Adipocyte (in vitro differentiated cells): ENCODE measurements around the gene PANK4.

ENCODE experiments used
- DNase-seq: peaks from one replicate; pipeline ENCODE4 v3.0.0-alpha.2; 2015; ENCODE audit warnings: low read depth
- H3K27me3 ChIP-seq: replicated peaks from 2 replicates; pipeline ENCODE4 v1.7.0; 2013; ENCODE audit warnings: mild to moderate bottlenecking, low read length, moderate library complexity; ENCODE audit not compliant: control insufficient read depth, insufficient read depth
- H3K36me3 ChIP-seq: 2 replicates; pipeline ENCODE4 v1.7.0; 2013; ENCODE audit warnings: low read length, mild to moderate bottlenecking, moderate library complexity; ENCODE audit not compliant: control insufficient read depth, insufficient read depth, severe bottlenecking
- H3K4me1 ChIP-seq: 2 replicates; pipeline ENCODE4 v1.7.0; 2013; ENCODE audit warnings: mild to moderate bottlenecking, low read length, moderate library complexity; ENCODE audit not compliant: control insufficient read depth, insufficient read depth
- H3K4me3 ChIP-seq: 2 replicates; pipeline ENCODE4 v1.7.0; 2013; ENCODE audit warnings: mild to moderate bottlenecking, low read length, moderate library complexity
- H3K9ac ChIP-seq: 2 replicates; pipeline ENCODE4 v1.7.0; 2013; ENCODE audit warnings: mild to moderate bottlenecking, low read length, moderate library complexity
- H3K9me3 ChIP-seq: 2 replicates; pipeline ENCODE4 v1.7.0; 2013; ENCODE audit warnings: mild to moderate bottlenecking, low read length, moderate library complexity; ENCODE audit not compliant: control insufficient read depth

Gene PANK4

GRCh38 chr1:2470290-2471158, 55.9 kb downstream of the PANK4 start:
- Histone ChIP-seq H3K27me3 (peaks cover 40% of the 10 kb centered on the region), H3K9ac (no peak overlapping the region), H3K4me3 (no peak overlapping the region), H3K36me3 (no peaks in the 10 kb centered on the region), H3K4me1 (peaks cover 7% of the 10 kb centered on the region), H3K9me3 (no peaks in the 10 kb centered on the region)
- DNase-seq, result no peak

GRCh38 chr1:2469103-2469940, 57.1 kb downstream of the PANK4 start:
- Histone ChIP-seq H3K4me1 (no peaks in the 10 kb centered on the region), H3K36me3 (no peaks in the 10 kb centered on the region), H3K9ac (no peak overlapping the region)

DNA sequence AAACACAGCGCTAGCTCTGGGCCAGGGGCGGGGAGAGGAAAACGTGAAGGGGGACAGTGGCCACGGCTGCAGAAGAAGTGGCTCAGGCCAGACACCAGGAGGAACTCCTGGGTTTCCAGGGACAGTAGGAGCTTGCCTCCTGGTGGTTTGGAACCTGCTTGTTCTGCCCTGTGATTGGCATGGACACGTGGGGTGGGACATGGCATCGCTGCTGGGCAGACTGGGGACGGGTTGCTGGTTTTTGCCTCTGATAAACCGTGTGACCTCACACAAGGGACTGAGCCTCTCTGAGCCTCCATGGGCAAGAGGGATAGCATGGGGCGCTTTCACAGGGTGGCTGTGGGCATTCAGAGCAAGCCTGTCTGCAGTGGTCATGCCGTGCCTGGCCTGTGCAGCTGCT, 57.9 kb downstream of the PANK4 start:
- H3K36me3 ChIP-seq, result no peaks in the 10 kb centered on the region
- H3K9ac ChIP-seq, result no peak overlapping the region
- H3K27me3 ChIP-seq, result peaks cover 58% of the 10 kb centered on the region
- DNase-seq, result no peak
- peaks cover 4% of the 10 kb centered on the region for H3K4me1 ChIP-seq
- H3K9me3 ChIP-seq, result no peaks in the 10 kb centered on the region
- H3K4me3 ChIP-seq, result no peak overlapping the region

More at GRCh38 chr1:2469103-2469940, 57.1 kb downstream of the PANK4 start:
- Histone ChIP-seq H3K9me3 (no peaks in the 10 kb centered on the region), H3K27me3 (peaks cover 50% of the 10 kb centered on the region), H3K4me3 (no peak overlapping the region)
- no peak for DNase-seq

GRCh38 chr1:2468041-2468472, 58.3 kb downstream of the PANK4 start:
- Histone ChIP-seq H3K4me3 (no peak overlapping the region), H3K9me3 (no peaks in the 10 kb centered on the region), H3K9ac (no peak overlapping the region), H3K36me3 (no peaks in the 10 kb centered on the region), H3K4me1 (peaks cover 4% of the 10 kb centered on the region), H3K27me3 (peaks cover 62% of the 10 kb centered on the region)
- peak; percentile 59 for DNase-seq

- no peak overlapping the region for H3K9ac ChIP-seq
- no peaks in the 10 kb centered on the region for H3K36me3 ChIP-seq
- H3K4me3 ChIP-seq, result no peak overlapping the region
- H3K9me3 ChIP-seq, result no peaks in the 10 kb centered on the region
- peaks cover 71% of the 10 kb centered on the region for H3K27me3 ChIP-seq
- H3K4me1 ChIP-seq, result peaks cover 4% of the 10 kb centered on the region
- DNase-seq, result no peak
These were observed 59.3 kb downstream of the PANK4 start for GRCh38 chr1:2466958-2467554.

- no peaks in the 10 kb centered on the region for H3K9me3 ChIP-seq
- peaks cover 71% of the 10 kb centered on the region for H3K27me3 ChIP-seq
- peaks cover 4% of the 10 kb centered on the region for H3K4me1 ChIP-seq
- H3K36me3 ChIP-seq, result no peaks in the 10 kb centered on the region
- no peak overlapping the region for H3K4me3 ChIP-seq
- DNase-seq, result no peak
- no peak overlapping the region for H3K9ac ChIP-seq
These were observed 60.1 kb downstream of the PANK4 start for GRCh38 chr1:2466270-2466665.

DNA sequence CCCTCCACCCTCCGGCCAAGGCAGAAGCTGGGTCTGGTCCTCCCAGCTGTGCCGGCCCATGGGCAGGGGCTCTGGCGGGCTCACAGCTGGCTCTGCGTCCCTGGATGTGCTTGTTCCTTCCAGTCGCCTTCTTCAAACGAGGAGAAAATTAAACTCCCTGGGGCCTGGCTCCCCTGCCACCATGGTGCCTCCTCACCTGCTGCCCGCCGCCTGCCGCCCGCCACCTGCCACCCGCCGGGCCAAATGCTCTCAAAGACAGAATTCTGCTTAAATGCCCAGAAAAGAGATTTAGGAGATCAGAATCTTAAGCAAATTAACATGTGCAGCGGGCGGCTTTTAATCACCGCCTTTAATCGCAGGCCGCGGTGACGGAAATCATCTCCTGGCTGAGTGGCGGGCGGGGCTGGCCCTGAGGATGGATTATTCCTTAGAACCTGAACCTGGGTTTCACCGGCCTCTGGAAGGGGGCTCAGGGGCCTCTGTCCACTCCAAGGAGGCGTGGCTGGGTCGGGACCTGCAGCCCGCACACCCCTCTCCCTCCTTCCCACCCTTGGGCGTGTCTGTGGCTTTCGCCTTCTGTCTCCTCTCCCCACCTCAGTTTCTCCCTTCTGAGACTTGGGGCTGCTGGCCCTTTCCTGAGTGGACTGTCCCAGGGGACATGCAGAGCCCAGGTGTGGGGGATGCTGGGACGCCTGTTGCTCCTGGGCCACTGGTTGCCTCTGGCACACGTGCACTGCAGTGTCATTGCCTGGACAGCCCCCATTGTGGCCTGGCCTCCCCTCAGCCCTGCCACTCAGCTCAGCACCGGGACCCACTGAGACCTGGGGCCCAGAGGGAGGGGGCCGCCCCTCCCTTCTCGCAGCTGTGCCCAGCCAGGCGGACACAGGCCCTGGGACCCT, 60.8 kb downstream of the PANK4 start:
- Histone ChIP-seq H3K36me3 (no peaks in the 10 kb centered on the region), H3K9ac (no peak overlapping the region), H3K27me3 (peaks cover 69% of the 10 kb centered on the region), H3K4me1 (peaks cover 6% of the 10 kb centered on the region), H3K4me3 (no peak overlapping the region), H3K9me3 (no peaks in the 10 kb centered on the region)
- no peak for DNase-seq

DNA sequence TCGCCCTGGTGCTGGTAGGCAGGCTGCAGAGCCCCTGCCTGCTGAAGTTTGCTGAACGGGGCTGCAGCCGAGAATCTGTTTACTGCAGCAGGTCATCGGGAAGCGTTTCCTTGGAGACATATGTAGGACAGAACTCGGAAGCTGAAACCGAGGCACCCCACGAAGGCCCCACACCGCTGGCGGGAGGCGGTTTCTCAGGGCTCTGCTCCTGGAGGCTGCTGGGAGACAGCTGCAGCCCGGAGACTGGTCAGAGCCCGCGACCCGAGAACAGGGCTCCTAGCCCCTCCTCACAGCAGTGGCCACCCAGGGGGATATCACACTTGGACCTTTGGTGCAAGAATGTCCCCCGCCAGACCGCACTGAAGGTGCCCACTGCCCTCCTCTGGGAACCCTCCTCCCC, 63.0 kb downstream of the PANK4 start:
- Histone ChIP-seq H3K4me1 (peaks cover 28% of the 10 kb centered on the region), H3K9ac (no peak overlapping the region), H3K36me3 (no peaks in the 10 kb centered on the region), H3K4me3 (no peak overlapping the region), H3K27me3 (peaks cover 55% of the 10 kb centered on the region), H3K9me3 (no peaks in the 10 kb centered on the region)
- no peak for DNase-seq

- DNase-seq, result no peak
- Histone ChIP-seq H3K27me3 (peaks cover 52% of the 10 kb centered on the region), H3K4me3 (no peak overlapping the region), H3K9me3 (no peaks in the 10 kb centered on the region), H3K4me1 (peaks cover 30% of the 10 kb centered on the region), H3K36me3 (no peaks in the 10 kb centered on the region), H3K9ac (no peak overlapping the region)
These were observed 63.6 kb downstream of the PANK4 start for GRCh38 chr1:2462819-2463218.

DNA sequence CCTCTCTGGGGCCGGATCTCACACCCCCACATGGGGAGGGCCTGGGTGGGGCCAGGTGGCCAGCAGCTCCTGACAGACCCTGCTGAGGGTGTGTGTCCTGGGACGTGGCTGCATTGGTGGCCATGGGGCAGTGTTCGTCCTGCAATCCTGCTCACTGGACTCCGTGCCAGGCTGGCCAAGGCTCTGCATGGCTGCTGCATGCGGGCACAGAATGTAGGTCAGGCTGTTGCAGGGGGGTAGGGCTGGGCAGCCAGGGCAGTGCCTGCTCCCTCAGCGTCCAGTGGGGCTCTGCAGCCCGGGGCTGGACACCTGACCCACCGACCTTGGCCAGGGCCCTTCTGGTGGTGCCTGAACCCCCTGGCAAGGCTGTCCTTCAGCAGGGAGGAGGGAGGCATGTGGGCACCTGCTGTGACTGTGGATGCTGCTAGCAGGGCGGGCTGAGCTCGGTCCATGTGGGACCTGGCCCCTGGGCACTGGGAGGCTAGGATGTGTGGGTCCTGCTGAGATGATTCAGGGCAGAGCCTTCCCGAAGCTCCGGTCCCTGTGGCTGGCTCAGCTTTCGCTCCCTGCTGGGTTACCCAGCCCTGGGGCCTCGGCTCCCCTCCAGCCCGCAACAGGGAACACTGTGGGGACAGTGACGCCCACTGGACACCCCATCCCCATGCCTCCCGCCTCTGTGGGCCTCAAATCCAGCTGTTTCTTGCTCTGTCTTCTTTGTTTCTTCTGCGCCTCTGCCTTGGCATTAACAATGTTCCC, 65.2 kb downstream of the PANK4 start:
- no peak overlapping the region for H3K4me3 ChIP-seq
- DNase-seq, result no peak
- peaks cover 44% of the 10 kb centered on the region for H3K27me3 ChIP-seq

More for the DNA sequence above, 65.2 kb downstream of the PANK4 start:
- Histone ChIP-seq H3K36me3 (no peaks in the 10 kb centered on the region), H3K9ac (no peak overlapping the region), H3K9me3 (no peaks in the 10 kb centered on the region), H3K4me1 (peaks cover 30% of the 10 kb centered on the region)
